ENCODE measurements around the gene MEDAG.

DNA sequence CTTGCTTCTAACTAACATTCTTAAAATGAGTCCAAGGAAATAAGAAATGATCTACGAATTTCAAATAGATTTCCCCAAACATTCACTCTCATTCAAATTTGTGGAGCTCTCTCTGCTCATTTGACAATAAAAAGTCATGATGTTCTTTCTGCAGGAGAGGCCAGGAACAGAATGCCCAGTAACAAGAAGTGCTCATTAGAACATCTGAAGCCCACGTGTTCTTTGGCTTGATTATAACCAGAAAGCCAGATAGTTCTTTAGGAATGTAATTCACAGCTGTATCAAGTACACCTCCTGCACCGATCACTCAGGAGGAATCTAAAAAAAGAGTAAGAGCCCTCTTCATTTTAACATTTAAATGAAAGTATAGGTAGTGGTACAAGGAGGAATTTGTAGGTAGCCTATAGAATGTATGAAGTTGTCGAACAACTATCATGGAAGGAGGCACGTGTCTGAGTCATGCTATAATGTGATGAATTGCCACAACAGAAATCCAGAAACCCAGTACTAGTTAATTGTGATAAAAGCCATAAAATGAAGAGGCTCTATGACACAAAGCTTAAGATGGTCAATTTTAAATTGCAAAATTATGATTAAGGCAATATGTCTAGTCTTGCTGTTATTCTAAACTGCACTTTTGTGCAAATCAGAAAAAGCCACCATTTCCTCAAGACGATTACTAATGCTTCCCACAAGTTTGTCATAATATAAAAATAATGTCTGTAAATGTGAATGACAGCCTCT, 12.8 kb downstream of the MEDAG start:
- TF ChIP-seq, protein P1, sequence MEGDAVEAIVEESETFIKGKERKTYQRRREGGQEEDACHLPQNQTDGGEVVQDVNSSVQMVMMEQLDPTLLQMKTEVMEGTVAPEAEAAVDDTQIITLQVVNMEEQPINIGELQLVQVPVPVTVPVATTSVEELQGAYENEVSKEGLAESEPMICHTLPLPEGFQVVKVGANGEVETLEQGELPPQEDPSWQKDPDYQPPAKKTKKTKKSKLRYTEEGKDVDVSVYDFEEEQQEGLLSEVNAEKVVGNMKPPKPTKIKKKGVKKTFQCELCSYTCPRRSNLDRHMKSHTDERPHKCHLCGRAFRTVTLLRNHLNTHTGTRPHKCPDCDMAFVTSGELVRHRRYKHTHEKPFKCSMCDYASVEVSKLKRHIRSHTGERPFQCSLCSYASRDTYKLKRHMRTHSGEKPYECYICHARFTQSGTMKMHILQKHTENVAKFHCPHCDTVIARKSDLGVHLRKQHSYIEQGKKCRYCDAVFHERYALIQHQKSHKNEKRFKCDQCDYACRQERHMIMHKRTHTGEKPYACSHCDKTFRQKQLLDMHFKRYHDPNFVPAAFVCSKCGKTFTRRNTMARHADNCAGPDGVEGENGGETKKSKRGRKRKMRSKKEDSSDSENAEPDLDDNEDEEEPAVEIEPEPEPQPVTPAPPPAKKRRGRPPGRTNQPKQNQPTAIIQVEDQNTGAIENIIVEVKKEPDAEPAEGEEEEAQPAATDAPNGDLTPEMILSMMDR (conservative IDR thresholded peaks at IDR 0.05 in 1 of 2, IDR thresholded peaks at IDR 0.05 in 1 of 2; ENCODE audit: extremely low read depth in 1 of 2, insufficient read depth in 1 of 2, low read depth in 1 of 2, low read length in 2 of 2), result no peak
- TF ChIP-seq EZH2 (IDR thresholded peaks at IDR 0.05; ENCODE audit: borderline replicate concordance, low read length), result no peak

All from mammary epithelial cell (primary cell).